H9 (cell line): ENCODE results near the gene BHLHA9. TPM values are rescaled to one million over a fixed set of nuclear protein-coding genes. Genes with fewer than 3 reads are reported as not detected.

ENCODE experiments used
- DNase-seq: peaks from one replicate; pipeline ENCODE4 v3.0.0-alpha.2; 2017
- H2AFZ ChIP-seq: one replicate; pipeline ENCODE4 v1.6.1; 2013; ENCODE audit warnings: mild to moderate bottlenecking, low read length, control low read depth, moderate library complexity
- H2AK5ac ChIP-seq: 2 replicates; pipeline ENCODE4 v1.6.1; 2013; ENCODE audit warnings: low read length, control low read depth, mixed read lengths; ENCODE audit not compliant: insufficient read length
- H2BK120ac ChIP-seq: one replicate; pipeline ENCODE4 v1.6.1; 2013; ENCODE audit warnings: low read depth, mild to moderate bottlenecking, low read length, control low read depth, inconsistent platforms; ENCODE audit not compliant: poor library complexity, severe bottlenecking
- H2BK12ac ChIP-seq: 2 replicates; pipeline ENCODE4 v1.6.1; 2013; ENCODE audit warnings: low read length, control low read depth, mixed read lengths, low read depth; ENCODE audit not compliant: insufficient read length
- H2BK15ac ChIP-seq: 2 replicates; pipeline ENCODE4 v1.6.1; 2013; ENCODE audit warnings: low read depth, low read length, control low read depth
- H2BK20ac ChIP-seq: one replicate; pipeline ENCODE4 v1.6.1; 2013; ENCODE audit warnings: low read depth, mild to moderate bottlenecking, low read length, control low read depth, inconsistent platforms; ENCODE audit not compliant: poor library complexity, severe bottlenecking
- H2BK5ac ChIP-seq: 2 replicates; pipeline ENCODE4 v1.6.1; 2013; ENCODE audit warnings: low read length, control low read depth, mixed read lengths; ENCODE audit not compliant: insufficient read length
- H3K14ac ChIP-seq: 2 replicates; pipeline ENCODE4 v1.6.1; 2013; ENCODE audit warnings: low read length, control low read depth; ENCODE audit not compliant: insufficient read depth
- H3K18ac ChIP-seq: 2 replicates; pipeline ENCODE4 v1.6.1; 2013; ENCODE audit warnings: low read depth, mild to moderate bottlenecking, mixed read lengths, low read length, control low read depth; ENCODE audit not compliant: insufficient read length
- H3K23ac ChIP-seq: 2 replicates; pipeline ENCODE4 v1.6.1; 2013; ENCODE audit warnings: low read length, control low read depth, mixed read lengths, low read depth; ENCODE audit not compliant: insufficient read length
- H3K23me2 ChIP-seq: 2 replicates; pipeline ENCODE4 v1.6.1; 2013; ENCODE audit warnings: low read depth, mild to moderate bottlenecking, mixed read lengths, low read length, control low read depth; ENCODE audit not compliant: insufficient read length, poor library complexity, severe bottlenecking
- H3K27ac ChIP-seq: 2 replicates; pipeline ENCODE4 v1.5.1; 2013; ENCODE audit warnings: low read length, control low read depth, mixed read lengths, low read depth; ENCODE audit not compliant: insufficient read length
- H3K27me3 ChIP-seq: 2 replicates; pipeline ENCODE4 v1.6.1; 2013; ENCODE audit warnings: low read length, control low read depth, inconsistent platforms; ENCODE audit not compliant: insufficient read depth
- H3K4ac ChIP-seq: 2 replicates; pipeline ENCODE4 v1.6.1; 2013; ENCODE audit warnings: low read depth, mild to moderate bottlenecking, control low read depth, inconsistent platforms, low read length, moderate library complexity
- H3K4me1 ChIP-seq: 2 replicates; pipeline ENCODE4 v1.6.1; 2013; ENCODE audit warnings: low read length, control low read depth, inconsistent platforms; ENCODE audit not compliant: insufficient read depth
- H3K4me2 ChIP-seq: 2 replicates; pipeline ENCODE4 v1.6.1; 2013; ENCODE audit warnings: low read length, control low read depth, mixed read lengths; ENCODE audit not compliant: insufficient read length, insufficient read depth
- H3K56ac ChIP-seq: 2 replicates; pipeline ENCODE4 v1.6.1; 2013; ENCODE audit warnings: low read depth, mild to moderate bottlenecking, mixed read lengths, low read length, control low read depth; ENCODE audit not compliant: insufficient read length
- H3K79me1 ChIP-seq: 2 replicates; pipeline ENCODE4 v1.6.1; 2013; ENCODE audit warnings: low read depth, mild to moderate bottlenecking, moderate library complexity, low read length, control low read depth, inconsistent platforms; ENCODE audit not compliant: insufficient read depth, poor library complexity, severe bottlenecking
- H3K79me2 ChIP-seq: 2 replicates; pipeline ENCODE4 v1.6.1; 2013; ENCODE audit warnings: low read length, control low read depth, inconsistent platforms; ENCODE audit not compliant: insufficient read depth
- H3K9ac ChIP-seq: 2 replicates; pipeline ENCODE4 v1.6.1; 2013; ENCODE audit warnings: low read length, control low read depth, mixed read lengths; ENCODE audit not compliant: insufficient read length; ENCODE audit errors: extremely low read depth
- H3K9me3 ChIP-seq: one replicate; pipeline ENCODE4 v1.6.1; 2013; ENCODE audit warnings: low read depth, low read length, inconsistent platforms; ENCODE audit not compliant: control insufficient read depth
- H3T11ph ChIP-seq: one replicate; pipeline ENCODE4 v1.6.1; 2013; ENCODE audit warnings: mild to moderate bottlenecking, low read length, control low read depth, inconsistent platforms
- H4K20me1 ChIP-seq: one replicate; pipeline ENCODE4 v1.6.1; 2013; ENCODE audit not compliant: control insufficient read depth, insufficient read length, insufficient read depth
- H4K5ac ChIP-seq: 2 replicates; pipeline ENCODE4 v1.6.1; 2013; ENCODE audit warnings: low read depth, mild to moderate bottlenecking, mixed read lengths, low read length, control low read depth; ENCODE audit not compliant: insufficient read length
- H4K8ac ChIP-seq: replicated peaks from 2 replicates; pipeline ENCODE4 v1.6.1; 2013; ENCODE audit warnings: low read length, control low read depth, mixed read lengths, low read depth; ENCODE audit not compliant: insufficient read length
- H4K91ac ChIP-seq: 2 replicates; pipeline ENCODE4 v1.6.1; 2013; ENCODE audit warnings: low read depth, mild to moderate bottlenecking, moderate library complexity, mixed read lengths, low read length, control low read depth; ENCODE audit not compliant: insufficient read length
- H3K27ac Mint-ChIP-seq, 3 experiments: 2 replicates in 2 of 3; 3 replicates in 1 of 3; pipeline ENCODE4 v1.8.0; 2020 to 2021; ENCODE audit warnings: mixed read lengths in 3 of 3, mild to moderate bottlenecking in 1 of 3, moderate library complexity in 1 of 3
- H3K27me3 Mint-ChIP-seq: 2 replicates; pipeline ENCODE4 v1.8.0; 2021; ENCODE audit warnings: low read depth, mild to moderate bottlenecking, moderate library complexity, mixed read lengths
- H3K36me3 Mint-ChIP-seq, 3 experiments: 2 replicates in 2 of 3; 3 replicates in 1 of 3; pipeline ENCODE4 v1.8.0; 2020 to 2021; ENCODE audit warnings: low read depth in 3 of 3, mixed read lengths in 3 of 3; ENCODE audit not compliant: insufficient read depth in 1 of 3
- H3K4me1 Mint-ChIP-seq, 2 experiments: 2 replicates each; pipeline ENCODE4 v1.8.0; 2020; ENCODE audit warnings: mixed read lengths in 2 of 2
- H3K4me3 Mint-ChIP-seq, 2 experiments: 2 replicates in 1 of 2; 3 replicates in 1 of 2; pipeline ENCODE4 v1.8.0; 2020 to 2021; ENCODE audit warnings: mild to moderate bottlenecking in 2 of 2, mixed read lengths in 2 of 2, moderate library complexity in 1 of 2
- H3K9me3 Mint-ChIP-seq, 2 experiments: 2 replicates in 1 of 2; 3 replicates in 1 of 2; pipeline ENCODE4 v1.8.0; 2020; ENCODE audit warnings: mild to moderate bottlenecking in 2 of 2, mixed read lengths in 2 of 2, moderate library complexity in 1 of 2
- CTCF ChIP-seq: fragments of 200-600 bp; sonication (generic); conservative IDR thresholded peaks from 3 replicates; pipeline ENCODE4 v1.8.0; 2021; ENCODE audit warnings: antibody characterized with exemption, mild to moderate bottlenecking
- whole genome bisulfite sequencing: extraction: QIAGEN DNeasy Blood & Tissue Kit; methylation state at CpG from one replicate; pipeline ENCODE4 v1.1.7; 2013; ENCODE audit warnings: missing lambda C conversion rate, low lambda C conversion rate, mixed read lengths; ENCODE audit not compliant: insufficient read length; ENCODE audit errors: extremely low coverage; 5-methylcytosine and 5-hydroxymethylcytosine counted together
- total RNA-seq: library from RNA; stranded (reverse); gene quantifications from 2 replicates; pipeline ENCODE4 v1.2.1, GENCODE V29; 2021

BHLHA9 gene
- total RNA-seq, 1 experiment from 2014 or later, result not detected

- no peaks in the 10 kb centered on the region for H3K9me3 ChIP-seq
- peak; percentile 78 for DNase-seq
- no peak overlapping the region for H4K8ac ChIP-seq
- no peaks in the 10 kb centered on the region for H3K23me2 ChIP-seq
- no peak overlapping the region for H2AK5ac ChIP-seq
- H3K4ac ChIP-seq, result no peak overlapping the region
- peaks cover 19% of the 10 kb centered on the region for H3K27me3 Mint-ChIP-seq
- no peak overlapping the region for H3K27ac Mint-ChIP-seq
- no peak overlapping the region for H2BK20ac ChIP-seq
- no peak overlapping the region for H2BK15ac ChIP-seq
- H2BK120ac ChIP-seq, result no peak overlapping the region
- no peak overlapping the region for H2AFZ ChIP-seq
- no peak overlapping the region for H4K91ac ChIP-seq
- no peak overlapping the region for H4K5ac ChIP-seq
- H3T11ph ChIP-seq, result no peak overlapping the region
- H3K36me3 Mint-ChIP-seq, result no peaks in the 10 kb centered on the region
- H3K4me3 Mint-ChIP-seq, result no peak overlapping the region
- no peak overlapping the region for H3K18ac ChIP-seq
- no peaks in the 10 kb centered on the region for H3K4me1 ChIP-seq
- H2BK5ac ChIP-seq, result no peak overlapping the region
- H3K79me2 ChIP-seq, result no peaks in the 10 kb centered on the region
- H3K23ac ChIP-seq, result no peak overlapping the region
- WGBS, result no CpG with 5 or more reads among the region's 9 CpGs
- H3K4me1 Mint-ChIP-seq, result peaks cover 2 to 8% of the 10 kb centered on the region in 2 experiments; a peak in 3 of 4 replicates
- H3K56ac ChIP-seq, result no peak overlapping the region
- H3K4me2 ChIP-seq, result no peak overlapping the region
- H3K27me3 ChIP-seq, result no peaks in the 10 kb centered on the region
- H3K27ac ChIP-seq, result no peak overlapping the region
- H3K9me3 Mint-ChIP-seq, result no peaks in the 10 kb centered on the region
- no peak overlapping the region for H3K14ac ChIP-seq
- TF ChIP-seq CTCF, result no peak
- H3K79me1 ChIP-seq, result no peaks in the 10 kb centered on the region
- H4K20me1 ChIP-seq, result no peaks in the 10 kb centered on the region
- no peak overlapping the region for H2BK12ac ChIP-seq
- no peak overlapping the region for H3K9ac ChIP-seq
Measured at GRCh38 chr17:1312261-1312870, 42.1 kb downstream of the BHLHA9 start.
